GM19467 (cell line): ENCODE measurements around the gene ABHD12.

Experiments
- ATAC-seq: cut with Tn5 transposase; IDR thresholded peaks from one replicate; pipeline ENCODE4 v1.9.1; 2021; ENCODE audit warnings: mild to moderate bottlenecking, moderate library complexity; ENCODE audit not compliant: unreplicated experiment

The ABHD12 gene

GRCh38 chr20:25382704-25383370 is 7.8 kb downstream of the ABHD12 start:
- ATAC-seq: no peak

DNA sequence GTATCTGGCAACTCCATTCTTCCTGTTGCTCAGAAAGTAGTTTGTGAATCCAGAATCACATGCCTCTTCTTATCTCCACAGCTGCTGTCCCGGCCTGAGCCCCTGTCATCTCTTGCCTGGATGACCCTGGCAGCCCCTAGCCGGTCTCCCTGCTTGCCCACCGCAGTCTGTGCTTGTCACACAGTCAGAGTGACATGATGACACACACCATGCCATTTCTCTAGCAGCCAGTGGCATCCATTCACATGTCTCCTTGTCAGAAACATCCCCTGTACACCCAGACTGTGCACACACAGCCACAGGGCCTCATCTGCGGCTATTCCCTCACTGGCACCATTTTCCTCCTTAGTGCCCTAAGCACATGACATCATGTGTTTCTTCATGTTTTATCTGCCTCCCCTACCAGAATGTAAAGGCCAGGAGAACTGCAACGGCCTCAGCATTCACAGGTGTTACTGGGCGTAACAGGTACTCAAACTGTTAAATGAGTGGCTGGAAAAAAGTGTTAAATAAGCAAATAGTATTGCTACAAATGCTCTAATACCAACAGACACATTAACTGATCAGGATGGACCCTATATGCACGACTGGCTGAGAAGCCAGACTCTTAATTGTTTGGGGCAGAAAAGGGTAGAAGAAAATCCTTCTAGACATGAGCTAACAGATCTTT is 9.6 kb downstream of the ABHD12 start:
- ATAC-seq: no peak

DNA sequence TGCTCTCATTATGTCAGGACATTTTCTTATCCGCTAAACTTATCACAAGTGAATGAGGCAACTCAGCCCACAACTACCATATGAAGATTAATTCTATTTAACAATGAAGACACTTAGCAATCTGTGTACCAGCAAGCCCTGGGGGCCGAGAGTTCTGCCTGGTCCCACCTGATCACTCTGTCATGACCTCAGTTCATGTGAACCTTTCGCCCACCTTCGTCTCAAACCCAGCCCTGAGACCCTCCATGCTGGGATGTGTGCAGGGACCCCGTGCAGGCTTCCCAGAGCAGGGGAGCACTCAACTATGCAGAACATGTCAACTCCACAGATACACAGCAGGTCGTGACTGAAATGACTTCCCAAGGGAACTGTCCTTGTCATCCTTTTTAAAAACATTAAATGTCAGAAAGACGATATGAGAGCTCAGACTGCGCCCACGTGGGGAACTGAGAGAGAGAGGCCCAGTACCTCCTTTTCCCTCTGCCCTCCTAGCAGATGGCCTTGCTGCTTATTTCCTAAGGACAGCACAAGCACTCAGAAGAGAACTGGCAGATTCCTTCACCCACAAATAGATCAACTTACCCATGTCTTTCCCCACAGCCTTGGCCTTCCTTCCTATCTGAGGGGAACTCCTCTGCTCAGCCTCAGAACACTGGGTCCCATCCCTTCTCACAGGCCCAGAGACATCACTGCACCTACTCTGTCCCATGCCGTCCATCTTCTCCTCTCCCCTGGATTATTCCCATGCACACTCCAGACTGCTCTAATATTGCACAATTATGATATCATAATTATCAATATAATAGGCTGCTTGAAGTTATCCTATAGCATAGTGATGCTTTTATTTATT is 11.5 kb downstream of the ABHD12 start:
- no peak for ATAC-seq

DNA sequence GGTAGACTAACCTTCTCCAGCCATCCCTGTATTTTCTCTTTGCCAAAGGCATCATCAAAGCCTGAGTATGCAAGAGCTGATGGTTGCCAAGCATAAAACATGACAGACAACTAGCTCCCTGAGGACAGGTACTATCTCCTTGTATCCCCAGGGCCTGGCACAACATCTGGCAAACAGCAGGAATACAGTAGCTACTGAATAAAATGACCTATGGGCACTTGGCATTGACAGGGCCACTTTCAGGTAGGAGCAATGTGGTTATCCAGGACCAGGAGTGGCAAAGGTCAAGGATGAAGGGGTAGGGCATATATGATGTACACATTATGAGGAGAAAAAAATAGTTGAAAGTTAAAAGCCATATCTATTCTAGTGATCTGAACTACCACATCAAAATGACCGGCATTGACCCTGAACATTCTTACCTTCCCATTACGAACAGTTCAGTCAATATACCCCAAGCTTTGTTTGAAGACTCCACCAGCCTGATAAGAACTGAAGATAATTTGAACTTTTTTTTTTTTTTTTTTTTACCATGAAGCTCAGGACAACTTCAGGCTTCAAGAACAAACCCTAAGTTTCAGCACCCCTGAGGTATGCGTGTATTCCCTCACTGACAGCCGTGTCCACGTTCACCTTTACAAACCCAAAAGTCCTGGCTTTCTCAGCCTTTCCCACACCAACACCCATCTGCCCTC is 12.3 kb downstream of the ABHD12 start:
- ATAC-seq: no peak

DNA sequence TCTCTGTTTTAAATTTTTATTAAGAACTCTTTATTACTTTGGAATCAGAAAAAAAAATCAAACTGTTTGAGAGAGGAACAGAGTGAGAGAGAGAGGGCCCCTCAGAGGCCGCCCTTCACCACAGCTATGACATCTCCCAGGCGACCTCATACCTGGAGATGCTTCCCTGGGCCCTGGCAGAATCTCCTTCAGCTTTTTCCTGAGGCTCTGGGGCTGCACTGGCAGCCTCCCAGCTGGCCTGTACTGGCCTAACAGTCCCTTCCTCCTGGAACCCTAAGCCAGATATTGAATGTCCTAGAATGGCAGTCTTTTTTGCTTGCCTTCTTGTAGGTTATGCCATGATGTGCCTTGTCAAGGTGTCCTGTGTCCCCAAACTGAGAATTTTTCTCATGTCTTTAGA is 13.7 kb downstream of the ABHD12 start:
- ATAC-seq: no peak

DNA sequence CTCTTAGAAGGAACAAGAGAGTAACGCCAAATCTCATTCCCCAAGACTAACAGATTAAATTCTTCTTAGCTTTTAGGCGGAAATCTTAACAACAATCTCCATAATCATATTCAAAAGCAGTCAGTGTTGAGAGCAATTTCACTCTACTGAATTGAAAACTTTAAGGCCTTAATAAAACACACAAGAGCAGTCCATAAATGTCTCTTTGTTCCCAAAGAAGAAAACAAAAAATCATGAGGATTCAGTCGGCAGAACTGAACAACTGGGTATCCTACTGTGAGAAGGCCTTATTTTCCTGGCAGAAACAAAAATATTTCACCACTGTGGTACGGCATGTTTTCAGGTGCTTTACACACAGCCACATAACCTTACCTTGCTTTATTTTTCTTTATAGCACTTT is 14.4 kb downstream of the ABHD12 start:
- ATAC-seq: no peak

GRCh38 chr20:25374842-25375241 is 15.8 kb downstream of the ABHD12 start:
- ATAC-seq: no peak

DNA sequence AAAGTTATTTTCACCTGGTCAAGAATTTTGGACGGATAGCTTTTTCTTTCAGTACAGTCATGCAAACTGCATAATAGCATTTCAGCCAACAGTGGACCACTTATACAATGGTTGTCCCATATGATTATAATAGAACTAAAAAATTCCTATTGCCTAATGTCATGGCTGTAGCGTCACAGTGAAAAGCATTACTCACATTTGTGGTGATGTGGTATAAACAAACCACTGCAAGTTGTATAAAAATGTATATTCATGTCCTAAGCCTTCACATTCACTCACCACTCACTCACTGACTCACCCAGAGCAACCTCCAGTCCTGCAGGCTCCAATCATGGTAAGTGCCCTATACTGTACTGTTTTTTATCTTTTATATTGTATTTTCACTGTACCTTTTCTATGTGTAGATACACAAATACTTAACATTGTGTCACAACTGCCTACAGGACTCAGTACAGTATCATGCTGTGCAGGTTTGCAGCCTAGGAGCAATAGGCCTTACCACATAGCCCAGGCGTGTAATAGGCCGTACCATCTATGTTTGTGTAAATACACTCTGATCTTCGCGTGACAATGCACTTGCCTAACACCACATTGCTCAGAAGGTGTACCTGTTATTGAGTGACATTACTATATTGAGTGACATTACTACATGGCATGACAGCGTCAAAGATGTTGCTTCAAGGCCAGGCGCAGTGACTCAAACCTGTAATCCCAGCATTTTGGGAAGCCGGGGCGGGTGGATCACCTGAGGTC is 17.9 kb downstream of the ABHD12 start:
- ATAC-seq: no peak

GRCh38 chr20:25369971-25370370 is 20.7 kb downstream of the ABHD12 start:
- no peak for ATAC-seq

- ATAC-seq: no peak
Measured at GRCh38 chr20:25369529-25369928, 21.1 kb downstream of the ABHD12 start.

GRCh38 chr20:25368976-25369375 is 21.7 kb downstream of the ABHD12 start:
- ATAC-seq: no peak

DNA sequence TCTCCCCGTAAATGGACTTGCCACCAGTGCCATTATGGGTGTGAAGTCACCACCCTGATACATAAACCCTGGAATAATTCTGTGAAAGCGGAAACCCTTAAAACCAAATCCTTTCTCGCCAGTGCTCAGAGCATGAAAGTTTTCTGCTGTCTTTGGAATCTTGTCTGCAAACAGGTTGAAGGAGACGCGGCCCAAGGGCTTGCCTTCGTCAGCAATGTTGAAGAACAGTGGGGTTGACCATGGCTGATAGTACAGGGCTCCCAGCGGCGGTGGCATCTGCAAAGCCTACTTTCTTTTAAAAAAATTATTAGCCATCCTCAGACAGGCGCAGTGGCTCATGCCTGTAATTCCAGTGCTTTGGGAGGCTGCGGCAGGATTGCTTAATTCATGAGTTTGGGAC is 22.1 kb downstream of the ABHD12 start:
- ATAC-seq: no peak

GRCh38 chr20:25364879-25365699 is 25.5 kb downstream of the ABHD12 start:
- no peak for ATAC-seq

DNA sequence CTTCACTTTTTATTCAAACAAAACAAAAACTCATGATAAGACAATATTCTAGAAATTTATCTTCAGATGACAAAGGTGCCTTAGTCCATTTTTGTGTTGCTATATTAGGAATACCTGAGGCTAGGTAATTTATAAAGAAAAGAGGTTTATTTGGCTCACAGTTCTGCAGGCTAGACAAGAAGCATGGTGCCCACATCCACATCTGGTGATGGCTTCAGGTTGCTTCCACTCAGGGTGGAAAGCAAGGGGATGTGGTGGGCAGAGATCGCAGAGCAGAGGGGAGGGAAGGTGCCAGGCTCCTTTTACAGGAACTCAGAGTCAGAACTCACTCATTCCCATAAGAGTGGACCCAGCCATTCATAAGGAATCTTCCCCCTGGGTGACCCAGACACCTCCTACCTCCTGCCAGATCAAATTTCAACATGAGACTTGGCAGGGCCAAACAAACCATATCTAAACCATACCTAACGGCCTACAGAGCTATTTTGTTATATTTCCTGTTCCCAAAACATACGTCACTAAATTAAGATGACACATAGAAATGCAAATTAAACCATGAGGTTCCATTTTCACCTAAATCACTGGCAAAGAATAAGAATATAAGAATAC is 26.4 kb downstream of the ABHD12 start:
- no peak for ATAC-seq

DNA sequence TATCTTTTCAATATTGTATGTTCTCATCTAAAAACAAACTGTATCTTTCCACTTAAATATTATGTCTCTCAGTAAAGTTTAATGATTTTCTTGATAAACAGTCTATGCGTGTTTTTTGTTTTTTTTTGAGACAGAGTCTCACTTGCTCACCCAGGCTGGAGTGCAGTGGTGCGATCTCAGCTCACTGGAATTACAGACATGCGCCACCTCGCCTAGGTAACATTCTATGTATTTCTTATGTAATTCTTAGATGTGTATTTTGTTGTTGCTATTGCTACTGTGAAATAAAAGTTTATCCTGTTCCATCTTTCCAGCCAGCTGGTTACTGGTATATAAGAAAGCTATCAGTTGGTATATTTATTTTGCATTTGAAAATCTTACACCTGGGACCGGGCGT is 29.4 kb downstream of the ABHD12 start:
- no peak for ATAC-seq

GRCh38 chr20:25360631-25361286 is 29.9 kb downstream of the ABHD12 start:
- no peak for ATAC-seq

DNA sequence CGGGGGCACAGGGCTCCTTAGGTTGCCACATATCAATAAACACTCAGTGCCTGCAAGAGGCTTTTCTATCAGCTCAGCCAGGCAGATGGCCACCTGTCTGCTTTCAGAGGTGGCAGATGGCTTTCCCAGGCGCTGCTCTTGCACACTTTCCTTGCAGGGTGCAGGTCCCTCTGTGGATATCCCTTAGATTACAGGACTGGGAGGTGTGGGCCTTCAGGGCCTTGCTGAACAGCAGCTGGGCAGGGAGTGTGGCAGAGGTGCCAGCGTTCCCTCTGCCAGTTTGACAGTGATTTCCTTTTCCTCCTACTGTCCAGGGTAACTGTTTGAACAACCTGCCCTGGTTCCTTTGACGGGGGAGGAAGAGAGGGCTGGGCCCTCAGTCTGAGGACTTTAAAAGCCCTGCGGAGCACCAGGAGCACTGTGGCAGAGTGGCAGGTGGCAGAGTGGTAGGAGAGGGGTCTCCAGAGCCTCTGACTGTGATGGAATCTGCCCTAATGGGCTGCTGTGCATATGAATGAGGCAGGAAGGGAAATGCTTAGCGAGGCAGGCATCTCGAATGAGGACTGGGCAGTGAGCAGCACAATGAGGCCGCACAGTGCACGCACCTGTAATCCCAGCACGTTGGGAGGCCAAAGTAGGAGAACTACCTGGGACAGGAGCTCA is 34.2 kb downstream of the ABHD12 start:
- no peak for ATAC-seq

- ATAC-seq: no peak
Measured at GRCh38 chr20:25355866-25356265, 34.8 kb downstream of the ABHD12 start.
